Measurements from ENCODE around the gene ATP11B. TPM values are rescaled to one million over a fixed set of nuclear protein-coding genes. Genes with fewer than 3 reads are reported as not detected.

The ATP11B gene
- total and polyA plus RNA-seq, 3 donors from 2014 or later: 65.8 to 138 (median 114) TPM

DNA sequence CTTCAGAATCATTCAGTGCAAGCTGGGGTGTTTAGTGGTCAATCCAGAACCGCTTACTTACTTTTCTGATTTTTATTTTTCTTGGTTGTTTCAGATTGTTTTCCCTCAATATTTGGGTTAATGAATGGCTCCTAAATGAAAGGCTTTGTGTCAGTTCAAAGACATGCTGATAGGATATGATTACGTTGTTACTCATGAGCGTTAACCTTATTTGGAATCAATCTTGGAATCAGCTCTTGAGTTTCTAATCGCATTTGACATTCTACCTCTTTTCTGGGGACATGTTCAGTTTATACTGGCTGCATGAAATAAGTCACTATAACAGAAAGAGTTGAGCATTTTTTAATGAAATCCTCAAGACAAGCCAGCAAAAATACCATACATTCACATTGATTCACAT lies 50.2 kb downstream of the ATP11B start:
- TF ChIP-seq POLR2A (IDR thresholded peaks at IDR 0.05) (no peak), CTCF (IDR thresholded peaks at IDR 0.05) (no peak)
- WGBS, 2 donors: 77 to 87% methylated on average over 4 of the region's 4 CpGs
- intact Hi-C loops (cut with DNase I; ENCODE audit: low total_unique reads): no loop called here
- Histone ChIP-seq H3K9me3 (no peaks in the 10 kb centered on the region), H3K4me3 (no peak overlapping the region), H3K27me3 (no peaks in the 10 kb centered on the region), H3K27ac (no peak overlapping the region), H3K36me3 (ENCODE audit: low read depth, missing control alignments) (peaks cover 3% of the 10 kb centered on the region), H3K4me1 (no peaks in the 10 kb centered on the region)
- no peak for DNase-seq

- Histone ChIP-seq H3K4me1 (no peaks in the 10 kb centered on the region), H3K9me3 (no peaks in the 10 kb centered on the region), H3K4me3 (no peak overlapping the region), H3K27ac (no peak overlapping the region), H3K27me3 (no peaks in the 10 kb centered on the region), H3K36me3 (ENCODE audit: low read depth, missing control alignments) (no peaks in the 10 kb centered on the region)
- intact Hi-C loops (cut with DNase I; ENCODE audit: low total_unique reads): no loop called here
- no peak for DNase-seq
- TF ChIP-seq CTCF (IDR thresholded peaks at IDR 0.05) (no peak), POLR2A (IDR thresholded peaks at IDR 0.05) (no peak)
Measured at GRCh38 chr3:182848906-182849305, 55.6 kb downstream of the ATP11B start.

GRCh38 chr3:182855076-182855475 lies 61.8 kb downstream of the ATP11B start:
- Histone ChIP-seq H3K27ac (no peak overlapping the region), H3K4me1 (no peaks in the 10 kb centered on the region), H3K9me3 (no peaks in the 10 kb centered on the region), H3K27me3 (no peaks in the 10 kb centered on the region), H3K4me3 (no peak overlapping the region), H3K36me3 (ENCODE audit: low read depth, missing control alignments) (no peaks in the 10 kb centered on the region)
- intact Hi-C loops (cut with DNase I; ENCODE audit: low total_unique reads): no loop called here
- no peak for TF ChIP-seq POLR2A (IDR thresholded peaks at IDR 0.05)
- TF ChIP-seq CTCF (IDR thresholded peaks at IDR 0.05): no peak
- no peak for DNase-seq

- Histone ChIP-seq H3K27me3 (no peaks in the 10 kb centered on the region), H3K9me3 (no peaks in the 10 kb centered on the region), H3K27ac (no peak overlapping the region), H3K4me1 (no peaks in the 10 kb centered on the region), H3K36me3 (ENCODE audit: low read depth, missing control alignments) (no peaks in the 10 kb centered on the region), H3K4me3 (no peak overlapping the region)
- 92% methylated on average over 1 of the region's 1 CpG for WGBS, 2 donors
- intact Hi-C loops (cut with DNase I; ENCODE audit: low total_unique reads): no loop called here
- DNase-seq: no peak
- TF ChIP-seq CTCF (IDR thresholded peaks at IDR 0.05): no peak
- TF ChIP-seq POLR2A (IDR thresholded peaks at IDR 0.05): no peak
Measured at GRCh38 chr3:182861348-182861747, 68.0 kb downstream of the ATP11B start.

DNA sequence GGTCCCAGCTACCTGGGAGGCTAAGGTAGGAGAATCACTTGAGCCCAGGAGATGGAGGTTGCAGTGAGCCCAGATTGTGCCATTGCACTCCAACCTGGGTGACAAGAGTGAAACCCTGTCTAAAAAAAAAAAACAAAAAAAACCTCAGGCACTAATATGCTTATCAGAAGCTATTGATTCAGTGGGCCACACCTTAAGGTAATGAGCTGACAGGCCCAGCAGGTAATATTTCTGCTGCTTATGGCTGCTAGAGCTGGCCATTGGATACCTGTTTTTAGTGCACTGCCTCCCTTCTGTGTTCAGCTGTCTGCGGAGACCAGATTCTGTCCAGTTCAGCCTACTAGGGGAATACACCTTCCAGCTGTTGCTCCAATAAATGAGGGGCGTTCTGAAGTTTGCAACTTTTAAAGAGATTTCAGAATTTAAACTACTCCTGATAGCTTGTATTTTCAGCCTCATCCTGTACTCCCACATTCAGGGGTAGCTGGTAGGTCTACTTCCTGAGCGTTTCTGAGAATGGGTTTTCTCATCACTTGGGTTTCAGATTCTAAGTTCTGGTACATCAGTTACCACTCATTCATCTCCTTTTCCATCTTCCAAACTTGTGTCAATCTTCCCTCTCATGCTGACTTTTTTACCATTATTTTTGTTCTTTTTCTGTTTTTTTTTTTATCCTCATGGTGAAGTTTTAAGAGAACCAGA lies 69.0 kb downstream of the ATP11B start:
- H3K27me3 ChIP-seq: no peaks in the 10 kb centered on the region
- H3K36me3 ChIP-seq (ENCODE audit: low read depth, missing control alignments): no peaks in the 10 kb centered on the region
- H3K9me3 ChIP-seq: no peaks in the 10 kb centered on the region
- TF ChIP-seq POLR2A (IDR thresholded peaks at IDR 0.05) (no peak), CTCF (IDR thresholded peaks at IDR 0.05) (no peak)
- no peak for DNase-seq
- 84 to 86% methylated on average over 3 of the region's 3 CpGs for WGBS, 2 donors
- intact Hi-C loops (cut with DNase I; ENCODE audit: low total_unique reads): no loop called here
- no peaks in the 10 kb centered on the region for H3K4me1 ChIP-seq
- no peak overlapping the region for H3K4me3 ChIP-seq
- H3K27ac ChIP-seq: no peak overlapping the region
